ENCODE results near the gene KRTAP12-4.

Gene KRTAP12-4

GRCh38 chr21:44637018-44637850 is 17.2 kb downstream of the KRTAP12-4 start, which contains the start of gene KRTAP10-10:
Gene KRTAP10-10, plus strand, starts transcription at chr21:44637356. Its CDS starts 62 bp downstream, at chr21:44637418.
- ATAC-seq (ENCODE audit: low read depth) (no peak), DNase-seq (ENCODE audit: low spot score) (no peak)
- Histone ChIP-seq H3K4me3 (ENCODE audit: severe bottlenecking) (no peak within 1 kb of the TSS), H3K27ac (ENCODE audit: poor library complexity, severe bottlenecking) (no peak within 1 kb of the TSS), H3K4me1 (ENCODE audit: insufficient read depth, poor library complexity, severe bottlenecking) (no peaks in the 10 kb centered on the region), H3K36me3 (ENCODE audit: low read depth) (no peaks in the 10 kb centered on the region), H3K9me3 (ENCODE audit: severe bottlenecking) (peaks cover 4% of the 10 kb centered on the region), H3K27me3 (ENCODE audit: insufficient read depth, poor library complexity, severe bottlenecking) (no peaks in the 10 kb centered on the region)
- no peak for TF ChIP-seq CTCF (IDR thresholded peaks at IDR 0.05; ENCODE audit: poor library complexity, severe bottlenecking)

- no peak overlapping the region for H3K4me3 ChIP-seq (ENCODE audit: severe bottlenecking)
- TF ChIP-seq CTCF (IDR thresholded peaks at IDR 0.05; ENCODE audit: poor library complexity, severe bottlenecking) = no peak
- H3K27me3 ChIP-seq (ENCODE audit: insufficient read depth, poor library complexity, severe bottlenecking) = no peaks in the 10 kb centered on the region
- H3K27ac ChIP-seq (ENCODE audit: poor library complexity, severe bottlenecking) = no peak overlapping the region
- ATAC-seq (ENCODE audit: low read depth) (no peak), DNase-seq (ENCODE audit: low spot score) (peak; percentile 26)
- no peaks in the 10 kb centered on the region for H3K4me1 ChIP-seq (ENCODE audit: insufficient read depth, poor library complexity, severe bottlenecking)
- H3K36me3 ChIP-seq (ENCODE audit: low read depth) = no peaks in the 10 kb centered on the region
- H3K9me3 ChIP-seq (ENCODE audit: severe bottlenecking) = peaks cover 9% of the 10 kb centered on the region
Observed at GRCh38 chr21:44636209-44637017, 18.0 kb downstream of the KRTAP12-4 start.

- TF ChIP-seq CTCF (IDR thresholded peaks at IDR 0.05; ENCODE audit: poor library complexity, severe bottlenecking) = no peak
- Histone ChIP-seq H3K36me3 (ENCODE audit: low read depth) (no peaks in the 10 kb centered on the region), H3K4me1 (ENCODE audit: insufficient read depth, poor library complexity, severe bottlenecking) (no peaks in the 10 kb centered on the region), H3K27ac (ENCODE audit: poor library complexity, severe bottlenecking) (no peak overlapping the region), H3K9me3 (ENCODE audit: severe bottlenecking) (peaks cover 11% of the 10 kb centered on the region), H3K4me3 (ENCODE audit: severe bottlenecking) (no peak overlapping the region), H3K27me3 (ENCODE audit: insufficient read depth, poor library complexity, severe bottlenecking) (no peaks in the 10 kb centered on the region)
- DNase-seq (ENCODE audit: low spot score) (no peak), ATAC-seq (ENCODE audit: low read depth) (no peak)
Observed at GRCh38 chr21:44632067-44632466, 22.4 kb downstream of the KRTAP12-4 start.

- no peaks in the 10 kb centered on the region for H3K4me1 ChIP-seq (ENCODE audit: insufficient read depth, poor library complexity, severe bottlenecking)
- no peak overlapping the region for H3K4me3 ChIP-seq (ENCODE audit: severe bottlenecking)
- ATAC-seq (ENCODE audit: low read depth) (no peak), DNase-seq (ENCODE audit: low spot score) (no peak)
- peaks cover 11% of the 10 kb centered on the region for H3K9me3 ChIP-seq (ENCODE audit: severe bottlenecking)
- TF ChIP-seq CTCF (IDR thresholded peaks at IDR 0.05; ENCODE audit: poor library complexity, severe bottlenecking) = no peak
- H3K36me3 ChIP-seq (ENCODE audit: low read depth) = no peaks in the 10 kb centered on the region
- H3K27me3 ChIP-seq (ENCODE audit: insufficient read depth, poor library complexity, severe bottlenecking) = no peaks in the 10 kb centered on the region
- H3K27ac ChIP-seq (ENCODE audit: poor library complexity, severe bottlenecking) = no peak overlapping the region
Observed at GRCh38 chr21:44630440-44630839, 24.0 kb downstream of the KRTAP12-4 start.
